Type B pancreatic cell (in vitro differentiated cells): ENCODE data around the gene RERE. TPM values are rescaled to one million over a fixed set of nuclear protein-coding genes. Genes with fewer than 3 reads are reported as not detected.

Experiments
- DNase-seq: peaks from one replicate; pipeline ENCODE4 v3.0.0; 2021; ENCODE audit warnings: mixed read lengths; ENCODE audit not compliant: unreplicated experiment; ENCODE audit errors: extremely low spot score
- H3K27ac Mint-ChIP-seq: 2 replicates; pipeline ENCODE4 v1.8.0; 2021; ENCODE audit warnings: mild to moderate bottlenecking, mixed read lengths
- H3K27me3 Mint-ChIP-seq: 2 replicates; pipeline ENCODE4 v1.8.0; 2021; ENCODE audit warnings: mixed read lengths
- H3K36me3 Mint-ChIP-seq: 2 replicates; pipeline ENCODE4 v1.8.0; 2021; ENCODE audit warnings: mixed read lengths
- H3K4me1 Mint-ChIP-seq: one replicate; pipeline ENCODE4 v1.8.0; 2021; ENCODE audit warnings: mixed read lengths; ENCODE audit not compliant: unreplicated experiment
- H3K4me3 Mint-ChIP-seq: 2 replicates; pipeline ENCODE4 v1.8.0; 2021; ENCODE audit warnings: mild to moderate bottlenecking, mixed read lengths
- H3K9me3 Mint-ChIP-seq: 2 replicates; pipeline ENCODE4 v1.8.0; 2021; ENCODE audit warnings: mixed read lengths
- total RNA-seq: library from RNA; stranded (reverse); gene quantifications from 2 replicates; pipeline ENCODE4 v1.2.1, GENCODE V29; 2021; ENCODE audit warnings: low replicate concordance
- TF ChIP-seq, protein P1 (sequence below): fragments of 200-600 bp; sonication (generic); conservative IDR thresholded peaks from 2 replicates; pipeline ENCODE4 v1.5.0; 2021; ENCODE audit warnings: antibody characterized with exemption, mild to moderate bottlenecking

RERE gene
- total RNA-seq, 1 donor from 2014 or later = 141 TPM

DNA sequence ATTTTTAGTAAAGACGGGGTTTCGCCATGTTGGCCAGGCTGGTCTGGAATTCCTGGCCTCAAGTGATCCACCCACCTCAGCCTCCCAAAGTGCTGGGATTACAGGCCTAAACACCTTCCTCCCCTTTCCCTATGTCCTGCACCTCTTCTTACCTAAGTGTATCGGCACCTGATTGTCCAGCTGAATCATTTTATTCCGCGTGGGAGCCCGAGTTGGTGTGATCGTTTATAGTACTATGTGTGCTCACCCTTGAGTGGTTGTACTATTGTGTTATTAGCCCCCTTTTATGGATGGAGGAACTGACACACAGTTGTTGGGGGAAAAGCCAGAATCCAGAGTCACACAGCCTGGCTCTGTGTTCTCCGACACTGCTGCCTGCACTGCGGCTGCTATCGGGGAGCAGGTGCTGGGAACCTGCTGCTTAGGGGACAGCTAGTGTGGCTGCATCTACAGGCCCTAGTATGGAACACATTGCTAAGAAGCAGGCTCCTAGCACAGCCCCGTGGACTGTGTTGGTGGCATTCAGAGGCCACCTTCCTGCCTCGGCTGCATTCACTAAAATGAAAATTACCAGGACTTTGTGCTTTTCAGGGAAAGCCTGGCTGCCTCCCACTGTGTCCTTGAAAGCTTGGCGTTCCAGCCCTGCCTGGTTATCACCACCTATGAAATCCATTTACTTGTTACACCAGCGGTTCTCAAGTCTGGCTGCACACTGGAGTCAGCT is 39.4 kb upstream of the RERE start:
- Mint-ChIP-seq H3K4me3 (no peak overlapping the region), H3K9me3 (no peaks in the 10 kb centered on the region), H3K27ac (no peak overlapping the region), H3K4me1 (peaks cover 19% of the 10 kb centered on the region), H3K27me3 (no peaks in the 10 kb centered on the region), H3K36me3 (peaks cover 23% of the 10 kb centered on the region)
- DNase-seq = no peak
- TF ChIP-seq, protein P1, sequence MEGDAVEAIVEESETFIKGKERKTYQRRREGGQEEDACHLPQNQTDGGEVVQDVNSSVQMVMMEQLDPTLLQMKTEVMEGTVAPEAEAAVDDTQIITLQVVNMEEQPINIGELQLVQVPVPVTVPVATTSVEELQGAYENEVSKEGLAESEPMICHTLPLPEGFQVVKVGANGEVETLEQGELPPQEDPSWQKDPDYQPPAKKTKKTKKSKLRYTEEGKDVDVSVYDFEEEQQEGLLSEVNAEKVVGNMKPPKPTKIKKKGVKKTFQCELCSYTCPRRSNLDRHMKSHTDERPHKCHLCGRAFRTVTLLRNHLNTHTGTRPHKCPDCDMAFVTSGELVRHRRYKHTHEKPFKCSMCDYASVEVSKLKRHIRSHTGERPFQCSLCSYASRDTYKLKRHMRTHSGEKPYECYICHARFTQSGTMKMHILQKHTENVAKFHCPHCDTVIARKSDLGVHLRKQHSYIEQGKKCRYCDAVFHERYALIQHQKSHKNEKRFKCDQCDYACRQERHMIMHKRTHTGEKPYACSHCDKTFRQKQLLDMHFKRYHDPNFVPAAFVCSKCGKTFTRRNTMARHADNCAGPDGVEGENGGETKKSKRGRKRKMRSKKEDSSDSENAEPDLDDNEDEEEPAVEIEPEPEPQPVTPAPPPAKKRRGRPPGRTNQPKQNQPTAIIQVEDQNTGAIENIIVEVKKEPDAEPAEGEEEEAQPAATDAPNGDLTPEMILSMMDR = no peak

DNA sequence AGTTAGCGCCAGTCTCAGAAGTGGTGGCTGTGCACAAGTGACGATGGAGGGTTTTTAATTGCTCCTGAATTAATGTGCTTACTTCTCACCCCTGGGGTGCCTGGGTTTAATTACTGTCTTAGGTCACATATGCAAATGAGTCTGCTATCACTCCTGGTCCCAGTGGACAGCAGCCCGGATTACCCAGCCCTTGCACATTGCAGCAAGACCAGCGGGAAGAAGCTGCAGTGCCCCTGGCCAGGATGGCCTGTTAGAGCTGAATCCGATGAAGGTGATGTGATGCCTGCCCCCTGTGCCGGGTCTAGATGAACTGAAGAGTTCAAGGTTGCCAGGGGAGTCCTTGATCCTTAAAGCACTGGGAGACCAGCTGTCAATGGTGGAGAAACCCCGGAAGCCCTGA is 36.8 kb upstream of the RERE start:
- Mint-ChIP-seq H3K36me3 (peaks cover 11% of the 10 kb centered on the region), H3K4me1 (peaks cover 10% of the 10 kb centered on the region), H3K27ac (no peak overlapping the region), H3K9me3 (no peaks in the 10 kb centered on the region), H3K4me3 (no peak overlapping the region), H3K27me3 (no peaks in the 10 kb centered on the region)
- TF ChIP-seq, protein P1 = no peak
- DNase-seq = no peak

DNA sequence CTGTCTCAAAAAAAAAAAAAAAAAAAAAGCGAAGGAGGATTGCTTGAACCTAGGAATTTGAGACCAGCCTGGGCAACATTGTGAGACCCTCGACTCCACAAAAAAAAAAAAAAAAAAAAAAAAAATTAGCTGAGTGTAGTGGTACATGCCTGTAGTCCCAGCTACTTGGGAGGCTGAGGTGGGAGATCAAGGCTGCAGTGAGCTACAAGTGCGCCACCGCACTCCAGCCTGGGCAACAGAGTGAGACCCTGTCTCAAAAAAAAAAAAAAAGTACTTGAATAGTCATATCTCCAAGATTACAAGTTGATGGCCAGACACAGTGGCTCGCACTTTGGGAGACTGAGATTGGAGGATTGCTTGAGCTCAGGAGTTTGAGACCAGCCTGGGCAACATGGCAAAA is 33.6 kb upstream of the RERE start:
- TF ChIP-seq, protein P1 = no peak
- H3K36me3 Mint-ChIP-seq = peaks cover 1% of the 10 kb centered on the region

DNA sequence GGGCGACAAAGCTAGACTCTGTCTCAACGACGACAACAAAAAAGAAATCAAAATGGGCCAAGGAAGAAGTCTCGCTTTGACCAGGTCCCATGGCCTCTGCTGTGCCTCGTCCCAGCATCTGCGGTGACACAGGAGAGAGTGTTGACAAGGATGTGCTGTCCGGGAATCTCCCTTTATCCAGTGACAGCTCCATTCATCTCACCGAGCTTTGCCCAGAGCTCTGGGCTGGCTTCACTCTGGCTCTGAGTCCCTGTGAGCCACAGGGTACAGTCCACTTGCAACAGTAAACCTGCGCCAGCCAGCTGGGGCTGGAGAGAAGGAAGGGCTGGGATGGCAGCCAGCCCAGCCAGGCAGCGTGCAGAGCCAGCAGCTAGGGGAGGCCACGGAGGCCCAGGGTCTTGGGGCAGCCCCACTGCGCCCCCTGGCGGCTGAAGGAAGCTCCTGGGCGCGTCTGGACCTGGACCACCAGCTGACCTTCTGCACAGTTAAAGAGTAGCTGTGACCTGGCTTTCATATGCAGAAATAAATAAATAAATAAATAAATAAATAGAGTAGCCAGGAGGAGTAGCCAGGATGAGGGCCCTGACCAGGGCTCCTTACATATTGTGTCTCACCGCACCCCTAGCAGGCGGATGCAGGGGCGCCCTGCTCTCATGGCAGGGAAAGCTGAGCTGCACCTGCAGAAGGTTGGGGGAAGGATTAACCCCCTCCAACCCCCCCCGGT is 31.4 kb upstream of the RERE start:
- H3K27me3 Mint-ChIP-seq = peaks cover 14% of the 10 kb centered on the region
- TF ChIP-seq, protein P1 = peak; percentile 94
- peaks cover 20% of the 10 kb centered on the region for H3K4me1 Mint-ChIP-seq
- no peak overlapping the region for H3K4me3 Mint-ChIP-seq
- H3K36me3 Mint-ChIP-seq = no peaks in the 10 kb centered on the region
- H3K9me3 Mint-ChIP-seq = no peaks in the 10 kb centered on the region
- DNase-seq = peak; percentile 88
- no peak overlapping the region for H3K27ac Mint-ChIP-seq

More for the DNA sequence above, 33.6 kb upstream of the RERE start:
- DNase-seq = no peak
- H3K27ac Mint-ChIP-seq = no peak overlapping the region
- H3K27me3 Mint-ChIP-seq = peaks cover 3% of the 10 kb centered on the region
- no peak overlapping the region for H3K4me3 Mint-ChIP-seq
- H3K9me3 Mint-ChIP-seq = no peaks in the 10 kb centered on the region
- H3K4me1 Mint-ChIP-seq = peaks cover 14% of the 10 kb centered on the region

DNA sequence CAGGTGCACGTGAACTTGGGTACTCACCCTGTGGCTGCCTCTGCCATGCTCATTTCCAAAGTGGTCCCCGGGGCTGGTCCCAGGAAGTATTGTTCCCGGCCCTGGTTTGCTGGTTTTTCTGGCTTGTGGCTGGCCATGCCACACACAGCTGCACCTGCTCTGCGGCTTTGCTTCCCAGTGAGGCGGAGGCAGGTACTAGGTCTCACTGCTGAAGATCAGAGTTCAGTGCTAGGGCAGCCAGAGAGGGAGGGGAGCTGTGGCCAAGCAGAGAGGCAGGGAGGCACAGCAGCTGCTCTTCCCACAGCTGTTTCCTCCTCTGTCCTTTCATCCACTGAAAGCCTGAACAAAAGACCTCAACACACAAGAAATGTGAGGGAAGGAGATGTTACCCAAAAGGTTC is 30.6 kb upstream of the RERE start:
- Mint-ChIP-seq H3K4me3 (peak overlapping the region; percentile 47), H3K27ac (peak overlapping the region; percentile 21), H3K4me1 (peaks cover 20% of the 10 kb centered on the region), H3K36me3 (no peaks in the 10 kb centered on the region), H3K9me3 (no peaks in the 10 kb centered on the region), H3K27me3 (peaks cover 15% of the 10 kb centered on the region)
- DNase-seq = no peak
- TF ChIP-seq, protein P1 = no peak
